Hepatocyte (in vitro differentiated cells): ENCODE measurements around the gene HECTD4.

ENCODE experiments used
- CTCF ChIP-seq: fragments of 200-600 bp; sonication (generic); IDR thresholded peaks from 2 replicates; pipeline ENCODE4 v1.5.1; 2016; ENCODE audit warnings: antibody characterized with exemption, mild to moderate bottlenecking; ENCODE audit not compliant: poor library complexity
- EZH2 ChIP-seq: fragments of 200-600 bp; sonication (generic); IDR thresholded peaks from 2 replicates; pipeline ENCODE4 v1.6.1; 2016; ENCODE audit warnings: antibody characterized with exemption, mild to moderate bottlenecking, borderline replicate concordance
- EZH2phosphoT487 ChIP-seq: fragments of 200-600 bp; sonication (generic); IDR thresholded peaks from one replicate; pipeline ENCODE4 v1.6.1; 2018; ENCODE audit warnings: antibody characterized with exemption, mild to moderate bottlenecking, low read depth, moderate library complexity; ENCODE audit not compliant: unreplicated experiment, severe bottlenecking

GRCh38 chr12:112347581-112347982 lies 34.6 kb downstream of the HECTD4 start:
- TF ChIP-seq CTCF (no peak), EZH2phosphoT487 (no peak), EZH2 (no peak)
